H1 (cell line): ENCODE measurements around the gene GRXCR2.

Experiments
- BCL11A ChIP-seq, 2 experiments: IDR thresholded peaks; one replicate each; pipeline ENCODE4 v1.6.1; 2011; ENCODE audit warnings: low read depth in 2 of 2, low read length in 2 of 2, mild to moderate bottlenecking in 2 of 2
- TCF12 ChIP-seq: IDR thresholded peaks from 2 replicates; pipeline ENCODE4 v1.6.1; 2011; ENCODE audit warnings: low read depth, mild to moderate bottlenecking, low read length

- TF ChIP-seq TCF12 (no peak), BCL11A (IDR thresholded peaks at IDR 0.05; ENCODE audit: low read depth in 2 of 2, low read length in 2 of 2) (no peak)
Observed at GRCh38 chr5:145856285-145856818, 16.5 kb downstream of the GRXCR2 start.
